GM21576 (cell line): ENCODE results near the gene SPATS2.
A peak's percentile ranks its signal among the peaks of the same experiment; 100 is the strongest.

Source experiments
- ATAC-seq: cut with Tn5 transposase; IDR thresholded peaks from one replicate; pipeline ENCODE4 v1.9.1; 2021; ENCODE audit warnings: mild to moderate bottlenecking, moderate library complexity; ENCODE audit not compliant: unreplicated experiment

Gene SPATS2

GRCh38 chr12:49567611-49568441 is 200.6 kb downstream of the SPATS2 start, which contains the start of gene MCRS1:
Gene MCRS1, minus strand, starts transcription at chr12:49568142. Its CDS starts 1,411 bp downstream, at chr12:49566731.
- peak; percentile 80 for ATAC-seq

GRCh38 chr12:49568442-49569162 is 201.3 kb downstream of the SPATS2 start:
- no peak for ATAC-seq
